ENCODE results near the gene DOK6.

Gene DOK6

GRCh38 chr18:69697689-69698088 lies 297.0 kb downstream of the DOK6 start:
- DNase-seq, result no peak

DNA sequence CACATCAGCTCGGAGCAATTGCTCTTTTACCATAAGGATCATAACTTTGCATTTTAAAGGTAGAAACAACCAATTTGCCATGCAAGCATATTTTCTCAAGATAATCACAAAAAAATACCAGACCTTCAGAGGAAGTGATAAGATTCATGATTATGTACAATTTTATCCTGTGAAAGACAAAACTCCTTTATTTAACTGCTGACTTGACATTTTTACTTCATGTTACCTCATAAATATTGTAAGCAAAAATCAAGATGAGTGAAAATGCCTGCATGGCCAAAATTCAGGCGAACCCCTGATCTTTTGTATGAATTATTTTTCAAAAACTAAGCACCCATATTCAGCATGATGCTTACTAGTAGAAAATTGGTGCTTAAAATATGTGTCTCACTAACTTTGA lies 300.6 kb downstream of the DOK6 start:
- DNase-seq, result no peak

DNA sequence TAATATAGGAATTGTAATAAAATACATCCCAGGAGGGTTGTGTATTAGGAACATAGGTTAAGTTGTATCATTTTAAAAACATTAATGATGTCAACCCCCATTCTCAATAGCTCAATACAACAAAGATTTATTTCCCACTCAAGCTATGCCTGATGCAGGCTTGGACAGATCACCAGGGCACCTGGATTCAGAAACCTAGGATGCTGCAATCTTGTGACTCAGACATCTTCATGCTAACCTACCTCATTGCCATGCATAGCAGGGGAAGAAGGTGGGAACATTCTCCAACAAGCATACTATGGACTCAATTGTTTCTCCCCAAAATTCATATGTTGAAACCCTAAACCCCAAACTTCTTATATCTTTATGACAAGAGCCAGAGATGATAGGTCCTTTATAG lies 302.8 kb downstream of the DOK6 start:
- no peak for DNase-seq

- no peak for DNase-seq
These were observed 305.3 kb downstream of the DOK6 start for GRCh38 chr18:69705987-69706386.

GRCh38 chr18:69708844-69709243 lies 308.2 kb downstream of the DOK6 start:
- no peak for DNase-seq

- DNase-seq, result no peak
These were observed 314.6 kb downstream of the DOK6 start for GRCh38 chr18:69715191-69715795.

DNA sequence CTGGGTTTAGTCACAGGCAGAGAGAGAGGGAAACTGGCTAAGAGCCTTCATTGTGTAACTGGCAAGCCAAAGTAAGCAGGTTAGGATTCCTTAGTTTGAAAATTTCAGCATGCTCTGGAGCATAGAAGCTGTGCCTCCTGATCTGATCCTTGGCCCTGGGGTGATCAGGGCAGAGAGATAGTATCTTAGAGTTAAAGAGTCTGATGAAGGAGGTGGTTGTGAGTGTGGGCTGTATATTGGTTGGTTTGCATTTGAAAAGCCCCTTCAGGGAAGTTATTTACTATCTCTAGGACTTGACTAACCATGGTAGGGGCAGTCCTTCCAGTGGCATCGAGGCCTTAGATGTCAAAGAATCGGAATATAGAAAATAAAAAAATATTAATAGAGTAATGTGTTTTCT lies 316.9 kb downstream of the DOK6 start:
- no peak for DNase-seq

GRCh38 chr18:69718912-69719547 lies 318.3 kb downstream of the DOK6 start:
- no peak for DNase-seq

GRCh38 chr18:69720422-69720821 lies 319.7 kb downstream of the DOK6 start:
- DNase-seq, result no peak

- no peak for DNase-seq
These were observed 322.7 kb downstream of the DOK6 start for GRCh38 chr18:69723434-69723833.

GRCh38 chr18:69725009-69725408 lies 324.3 kb downstream of the DOK6 start:
- DNase-seq, result no peak

- no peak for DNase-seq
These were observed 325.3 kb downstream of the DOK6 start for GRCh38 chr18:69725855-69726508.

GRCh38 chr18:69727912-69728572 lies 327.4 kb downstream of the DOK6 start:
- no peak for DNase-seq

- DNase-seq, result no peak
These were observed 330.0 kb downstream of the DOK6 start for GRCh38 chr18:69730664-69731063.

- no peak for DNase-seq
These were observed 333.8 kb downstream of the DOK6 start for GRCh38 chr18:69734536-69734935.

GRCh38 chr18:69736730-69737129 lies 336.0 kb downstream of the DOK6 start:
- DNase-seq, result no peak

- no peak for DNase-seq
These were observed 337.2 kb downstream of the DOK6 start for GRCh38 chr18:69737851-69738250.

DNA sequence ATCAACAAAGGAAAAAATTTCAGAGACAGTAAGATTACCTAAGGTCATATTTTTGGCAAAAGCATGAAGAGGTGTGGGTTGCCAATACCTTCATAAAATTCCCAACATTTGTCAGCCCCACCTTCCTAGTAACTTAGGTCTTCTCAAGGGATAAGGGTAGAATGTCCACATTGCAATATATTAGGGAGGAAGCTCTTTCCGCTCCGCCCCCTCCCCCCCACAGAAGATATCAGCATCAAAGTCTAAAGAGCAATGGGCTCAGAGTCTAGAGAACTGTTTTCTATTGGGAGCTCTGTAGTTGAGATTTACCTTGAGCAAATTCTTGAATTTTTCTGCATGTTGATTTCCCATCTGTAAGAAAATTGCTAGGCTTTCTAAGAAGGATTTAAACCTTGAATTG lies 346.7 kb downstream of the DOK6 start:
- no peak for DNase-seq

GRCh38 chr18:69752737-69753380 lies 352.2 kb downstream of the DOK6 start:
- DNase-seq, result no peak

DNA sequence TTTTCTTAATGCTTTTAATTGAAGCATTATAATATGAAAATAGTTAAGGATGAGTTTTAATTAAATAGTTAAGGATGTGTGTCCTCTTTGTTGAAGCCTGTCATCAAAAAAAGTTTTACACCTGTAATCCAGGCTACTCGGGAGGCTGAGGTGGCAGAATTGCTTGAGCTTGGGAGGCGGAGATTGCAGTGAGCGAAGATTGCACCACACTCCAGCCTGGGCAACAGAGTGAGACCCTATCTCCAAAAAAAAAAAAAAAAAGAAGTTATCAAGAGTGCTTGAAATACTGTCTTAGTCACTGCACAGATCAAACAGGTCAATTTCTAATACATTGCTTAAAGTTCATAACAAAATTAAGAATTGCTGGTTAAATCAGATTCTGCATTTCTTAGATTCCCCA lies 353.4 kb downstream of the DOK6 start:
- DNase-seq, result no peak

DNA sequence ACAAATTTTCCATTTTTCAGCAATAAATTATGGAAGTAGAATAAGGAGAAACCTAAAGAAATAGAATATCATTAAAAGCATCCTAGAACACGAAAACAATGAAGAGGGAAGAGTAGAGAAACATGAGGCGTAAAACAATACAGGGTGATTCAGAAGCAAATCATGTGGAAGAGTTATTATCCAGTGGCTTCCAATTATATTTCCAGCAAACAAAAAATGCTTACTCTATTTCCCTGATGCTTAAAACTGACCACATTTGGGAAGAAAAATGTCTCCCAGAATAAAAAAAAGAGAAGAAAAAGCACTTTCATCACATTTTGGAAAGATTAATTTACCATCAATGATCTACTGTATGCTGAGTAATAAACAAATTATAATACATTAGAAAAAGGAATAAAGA lies 354.4 kb downstream of the DOK6 start:
- no peak for DNase-seq

- DNase-seq, result no peak
These were observed 355.3 kb downstream of the DOK6 start for GRCh38 chr18:69755856-69756496.

GRCh38 chr18:69757733-69758132 lies 357.0 kb downstream of the DOK6 start:
- no peak for DNase-seq
